SK-N-SH (cell line): ENCODE measurements around the gene SLC22A23.

Experiments
- FOXM1 ChIP-seq: IDR thresholded peaks from 2 replicates; pipeline ENCODE4 v1.4.0; 2012; ENCODE audit warnings: low read depth, mild to moderate bottlenecking
- GABPA ChIP-seq: IDR thresholded peaks from 2 replicates; pipeline ENCODE4 v1.4.0; 2012; ENCODE audit warnings: low read depth, mild to moderate bottlenecking
- GATA2 ChIP-seq: sonication (generic); formaldehyde crosslinking; IDR thresholded peaks from 2 replicates; pipeline ENCODE4 v1.5.0; 2020; ENCODE audit warnings: mild to moderate bottlenecking, missing genetic modification reagents
- MXI1 ChIP-seq: IDR thresholded peaks from 2 replicates; pipeline ENCODE4 v1.6.1; 2012; ENCODE audit warnings: mild to moderate bottlenecking, low read depth, low read length, improper control_type of control experiment
- NRF1 ChIP-seq: IDR thresholded peaks from 2 replicates; pipeline ENCODE4 v1.6.1; 2012; ENCODE audit warnings: low read depth, mild to moderate bottlenecking, low read length
- YY1 ChIP-seq: IDR thresholded peaks from 2 replicates; pipeline ENCODE4 v1.4.0; 2012; ENCODE audit warnings: low read depth, mild to moderate bottlenecking
- TF ChIP-seq, protein P1 (sequence below): fragments of 200-600 bp; sonication (generic); IDR thresholded peaks from 2 replicates; pipeline ENCODE4 v1.6.1; 2017; ENCODE audit warnings: antibody characterized with exemption, mild to moderate bottlenecking, moderate library complexity

DNA sequence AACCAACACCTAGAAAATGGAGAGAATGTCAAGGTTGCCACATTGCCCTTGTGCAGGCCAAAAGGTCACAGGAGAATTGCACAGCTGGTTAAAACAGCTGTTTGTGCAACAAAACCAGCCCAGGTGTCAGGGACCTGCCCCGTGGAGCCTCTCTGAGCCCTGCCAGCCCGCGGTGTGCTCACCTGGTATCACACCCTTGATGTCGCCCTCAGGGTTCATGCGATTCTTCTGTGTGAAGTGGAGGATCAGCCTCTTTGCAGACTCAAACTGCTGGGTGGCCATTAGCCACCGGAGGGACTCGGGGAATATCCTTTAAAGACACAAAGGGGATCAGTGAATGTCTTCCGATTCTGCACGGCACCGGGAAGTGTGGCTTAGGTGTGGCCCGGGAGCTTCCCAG, 158.9 kb downstream of the SLC22A23 start:
- TF ChIP-seq GABPA (no peak), GATA2 (CRISPR knock-in tag) (no peak), NRF1 (no peak), FOXM1 (no peak), YY1 (no peak), MXI1 (no peak)
- TF ChIP-seq, protein P1, sequence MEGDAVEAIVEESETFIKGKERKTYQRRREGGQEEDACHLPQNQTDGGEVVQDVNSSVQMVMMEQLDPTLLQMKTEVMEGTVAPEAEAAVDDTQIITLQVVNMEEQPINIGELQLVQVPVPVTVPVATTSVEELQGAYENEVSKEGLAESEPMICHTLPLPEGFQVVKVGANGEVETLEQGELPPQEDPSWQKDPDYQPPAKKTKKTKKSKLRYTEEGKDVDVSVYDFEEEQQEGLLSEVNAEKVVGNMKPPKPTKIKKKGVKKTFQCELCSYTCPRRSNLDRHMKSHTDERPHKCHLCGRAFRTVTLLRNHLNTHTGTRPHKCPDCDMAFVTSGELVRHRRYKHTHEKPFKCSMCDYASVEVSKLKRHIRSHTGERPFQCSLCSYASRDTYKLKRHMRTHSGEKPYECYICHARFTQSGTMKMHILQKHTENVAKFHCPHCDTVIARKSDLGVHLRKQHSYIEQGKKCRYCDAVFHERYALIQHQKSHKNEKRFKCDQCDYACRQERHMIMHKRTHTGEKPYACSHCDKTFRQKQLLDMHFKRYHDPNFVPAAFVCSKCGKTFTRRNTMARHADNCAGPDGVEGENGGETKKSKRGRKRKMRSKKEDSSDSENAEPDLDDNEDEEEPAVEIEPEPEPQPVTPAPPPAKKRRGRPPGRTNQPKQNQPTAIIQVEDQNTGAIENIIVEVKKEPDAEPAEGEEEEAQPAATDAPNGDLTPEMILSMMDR: no peak
